HG02642 (cell line): ENCODE data around the gene GPR161.
"Not testable (repeated sequence)": the region's sequence is repeated elsewhere in the genome, so short reads cannot be mapped to it uniquely, and the experiment has no call there.

Source experiments
- ATAC-seq: cut with Tn5 transposase; IDR thresholded peaks from one replicate; pipeline ENCODE4 v1.9.1; 2021; ENCODE audit warnings: mild to moderate bottlenecking; ENCODE audit not compliant: unreplicated experiment, poor library complexity

GPR161 gene

GRCh38 chr1:168089979-168090337 is 46.8 kb downstream of the GPR161 start:
- no peak for ATAC-seq

DNA sequence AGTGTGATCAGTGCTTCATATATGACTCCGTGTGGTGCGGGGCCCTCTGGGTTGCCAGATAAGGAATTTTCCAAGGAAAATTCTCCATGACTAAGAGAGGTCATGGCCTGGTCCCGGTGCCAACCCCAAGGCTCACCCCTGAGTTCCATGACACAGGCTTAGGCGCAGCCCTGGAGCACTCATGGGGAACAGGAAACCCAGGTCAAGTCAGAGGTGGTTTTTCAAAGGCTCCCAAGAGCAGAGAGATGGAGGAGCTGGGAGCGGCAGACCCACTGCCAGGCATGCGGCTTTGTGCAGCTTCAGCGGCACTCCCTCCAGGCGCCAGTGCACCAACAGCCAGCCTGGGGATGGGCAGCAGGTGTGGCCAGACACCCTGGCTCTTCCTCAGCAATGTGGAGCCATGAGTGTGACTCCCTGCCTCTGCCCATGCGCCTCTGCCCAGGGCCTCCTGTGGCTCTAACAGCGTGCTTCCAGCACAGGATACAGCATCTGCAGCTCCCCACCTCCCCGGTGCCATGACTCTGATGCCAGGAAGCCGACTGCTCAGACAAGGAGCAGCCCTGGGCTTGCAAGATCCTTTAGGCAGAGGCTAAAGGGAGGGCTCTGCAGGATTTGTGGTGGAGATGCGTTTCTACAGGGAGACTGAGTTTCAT is 47.3 kb downstream of the GPR161 start:
- no peak for ATAC-seq

- ATAC-seq: no peak
Measured at GRCh38 chr1:168088511-168089325, 48.0 kb downstream of the GPR161 start.

DNA sequence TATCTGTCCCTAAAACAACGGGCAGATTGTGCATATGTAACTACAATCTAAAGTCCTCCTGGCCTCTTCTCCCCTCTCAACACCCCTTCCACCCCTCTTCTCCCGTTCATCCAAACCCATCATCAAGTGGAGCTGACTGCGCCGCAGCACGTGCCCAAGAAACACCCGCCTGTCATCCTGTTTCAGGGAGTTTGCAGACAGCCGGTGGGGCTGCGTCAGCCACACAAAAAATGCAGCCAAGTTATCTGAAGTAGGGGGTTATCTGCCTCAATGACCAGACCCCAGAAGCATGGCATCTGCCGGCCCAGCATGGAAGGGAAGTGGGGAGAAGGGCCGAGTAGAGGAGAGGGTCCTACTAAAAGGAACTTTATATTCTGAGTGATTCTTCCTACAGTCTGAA is 49.0 kb downstream of the GPR161 start:
- no peak for ATAC-seq

- ATAC-seq: no peak
Measured at GRCh38 chr1:168086438-168086837, 50.3 kb downstream of the GPR161 start.

GRCh38 chr1:168085401-168085872 is 51.3 kb downstream of the GPR161 start:
- ATAC-seq: no peak

- ATAC-seq: peak; percentile 55
Measured at GRCh38 chr1:168084396-168085231, 52.1 kb downstream of the GPR161 start.

- ATAC-seq: no peak
Measured at GRCh38 chr1:168083456-168084325, 53.0 kb downstream of the GPR161 start.

GRCh38 chr1:168082008-168082876 is 54.5 kb downstream of the GPR161 start:
- ATAC-seq: peak; percentile 86

DNA sequence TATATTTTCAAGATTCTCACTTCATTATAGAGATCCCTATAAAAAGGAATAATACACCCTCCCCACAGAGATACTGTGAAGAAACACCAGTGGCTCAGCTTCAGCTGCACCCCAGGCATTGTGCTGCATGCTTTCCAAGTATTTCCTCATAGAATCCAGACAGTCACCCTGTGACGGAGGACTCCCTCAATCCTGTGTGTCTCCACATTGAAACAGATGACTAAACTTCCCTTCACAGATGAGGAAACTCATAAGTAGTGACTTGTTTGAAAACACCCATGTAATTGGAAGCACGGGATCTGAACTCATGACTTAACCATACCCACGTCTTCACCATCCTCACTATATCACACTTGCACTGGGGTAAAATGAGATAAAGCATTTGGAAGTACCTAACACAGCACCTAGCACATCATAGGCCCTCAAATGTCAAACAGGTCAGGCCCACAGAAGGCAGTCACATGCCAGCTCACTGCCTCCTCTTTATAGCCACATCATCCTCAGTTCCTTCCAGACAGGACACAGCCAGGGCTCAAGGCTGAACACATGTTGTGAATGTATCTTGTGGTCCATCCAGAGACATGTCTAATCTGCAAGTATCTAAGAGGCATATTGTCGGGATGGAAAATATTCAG is 55.2 kb downstream of the GPR161 start:
- no peak for ATAC-seq

GRCh38 chr1:168079761-168080160 is 57.0 kb downstream of the GPR161 start:
- no peak for ATAC-seq

DNA sequence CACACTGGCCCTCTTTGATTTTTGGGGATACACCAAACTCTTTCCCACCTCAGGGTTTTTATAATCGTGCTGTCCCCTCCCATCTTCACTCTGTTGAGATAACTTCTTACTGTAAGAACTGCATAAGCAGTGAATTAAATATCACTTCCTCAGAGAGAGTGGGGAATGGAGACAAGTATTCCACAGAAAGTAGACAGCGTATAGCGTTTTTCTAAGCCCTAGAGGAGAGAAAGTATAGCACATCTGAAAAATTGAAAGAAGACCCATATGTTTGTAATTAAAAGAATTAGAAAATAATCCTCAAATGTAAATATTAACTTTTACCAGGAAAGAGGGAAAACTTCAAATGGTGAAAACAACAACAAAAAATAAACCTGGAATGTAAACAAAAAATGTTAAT is 67.3 kb downstream of the GPR161 start:
- ATAC-seq: no peak

- no peak for ATAC-seq
Measured at GRCh38 chr1:168065506-168065905, 71.2 kb downstream of the GPR161 start.

GRCh38 chr1:168064216-168064615 is 72.5 kb downstream of the GPR161 start:
- no peak for ATAC-seq

DNA sequence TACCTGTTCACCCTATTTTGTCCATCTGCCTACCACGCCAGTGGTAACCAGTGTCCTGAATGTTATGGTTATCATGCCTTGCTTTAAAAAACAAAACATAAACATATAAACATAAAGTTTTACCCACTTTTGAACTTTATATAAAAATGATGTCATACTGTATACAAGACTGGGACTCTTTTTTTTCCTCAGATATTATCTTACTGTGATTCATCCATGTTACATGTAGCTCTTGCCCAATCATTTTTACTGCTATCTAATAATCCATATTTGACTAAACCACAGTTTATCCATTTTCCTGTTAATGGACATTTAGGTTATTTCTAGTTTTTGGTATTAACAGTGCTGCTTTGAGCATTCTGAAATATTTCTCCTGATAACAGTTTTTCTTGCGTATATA is 78.8 kb downstream of the GPR161 start:
- no peak for ATAC-seq

DNA sequence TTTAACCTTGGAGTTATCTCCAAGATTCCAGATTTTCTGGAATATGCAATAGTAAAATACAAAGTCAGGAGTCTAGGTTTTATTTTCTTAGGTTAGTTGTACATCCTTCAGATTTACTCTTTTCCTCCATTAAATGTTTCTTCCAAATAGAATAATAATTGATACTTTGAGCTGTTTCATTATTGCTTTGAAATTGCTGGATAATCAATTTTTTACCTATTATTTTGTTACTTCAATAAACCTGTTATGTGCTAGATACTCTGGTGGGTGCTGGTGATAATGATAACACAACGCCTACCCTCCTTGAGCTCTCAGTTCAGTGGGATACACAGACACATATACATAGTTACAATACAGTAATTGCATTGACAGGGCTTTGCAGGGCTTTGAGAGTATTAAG is 79.4 kb downstream of the GPR161 start:
- no peak for ATAC-seq

DNA sequence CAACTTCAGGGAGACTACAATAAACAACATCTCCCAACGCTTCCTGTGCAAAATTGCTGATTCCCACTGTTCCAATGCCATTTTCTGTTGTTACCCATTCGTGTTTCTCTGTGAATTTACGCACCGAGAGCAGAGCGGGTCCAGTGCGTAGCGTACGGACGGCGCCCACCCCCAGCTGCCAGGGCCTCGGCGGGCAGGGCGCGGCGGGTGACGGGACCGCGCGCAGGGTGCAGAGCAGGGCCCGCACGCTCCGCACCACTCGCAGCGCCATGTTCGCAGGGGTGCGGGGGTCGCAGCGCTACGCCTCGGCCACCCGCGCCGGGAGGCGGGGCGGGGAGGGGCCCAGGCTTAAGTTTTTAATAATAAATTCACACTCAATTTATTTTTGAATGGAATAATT is 80.6 kb downstream of the GPR161 start:
- ATAC-seq: not testable (repeated sequence)

DNA sequence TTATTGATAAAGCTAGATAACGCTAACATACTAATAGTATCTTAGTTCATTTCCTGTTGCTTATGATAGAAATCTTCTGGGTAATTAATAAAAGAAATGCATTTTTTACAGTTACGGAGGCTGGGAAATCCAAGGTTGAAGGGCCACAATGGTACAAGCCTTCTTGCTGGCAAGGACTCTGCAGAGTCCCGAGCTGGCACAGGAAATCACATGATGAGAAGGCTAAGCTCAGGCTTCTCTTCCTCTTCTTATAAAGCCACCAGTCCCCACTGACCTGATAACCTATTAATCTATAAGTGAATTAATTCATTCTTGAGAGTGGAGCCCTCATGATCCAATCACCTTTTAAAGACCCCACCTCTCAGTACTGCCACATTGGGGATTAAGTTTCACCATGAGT is 82.6 kb downstream of the GPR161 start:
- no peak for ATAC-seq

GRCh38 chr1:168053681-168054080 is 83.0 kb downstream of the GPR161 start:
- no peak for ATAC-seq
